GM12864 (cell line): ENCODE data around the gene TOMM20.
A peak's percentile ranks its signal among the peaks of the same experiment; 100 is the strongest.

Experiments
- DNase-seq: peaks from one replicate; pipeline ENCODE4 v3.0.0-alpha.2; 2011; ENCODE audit warnings: low read depth
- H3K4me3 ChIP-seq: 2 replicates; pipeline ENCODE4 v1.5.1; 2011; ENCODE audit warnings: mild to moderate bottlenecking, low read depth, low read length, control low read depth
- CTCF ChIP-seq: IDR thresholded peaks from 2 replicates; pipeline ENCODE4 v1.5.1; 2011; ENCODE audit warnings: low read depth, mild to moderate bottlenecking, moderate library complexity, low read length, control low read depth, inconsistent platforms; ENCODE audit errors: missing control alignments

Gene TOMM20

GRCh38 chr1:235136111-235136510 lies 7.5 kb upstream of the TOMM20 start:
- DNase-seq, result no peak
- TF ChIP-seq CTCF, result no peak

GRCh38 chr1:235134171-235134570 lies 5.5 kb upstream of the TOMM20 start:
- TF ChIP-seq CTCF, result no peak
- no peak overlapping the region for H3K4me3 ChIP-seq
- DNase-seq, result no peak

More at GRCh38 chr1:235136111-235136510, 7.5 kb upstream of the TOMM20 start:
- no peak overlapping the region for H3K4me3 ChIP-seq

GRCh38 chr1:235133086-235133485 lies 4.4 kb upstream of the TOMM20 start:
- H3K4me3 ChIP-seq, result no peak overlapping the region
- no peak for TF ChIP-seq CTCF
- DNase-seq, result no peak

GRCh38 chr1:235131961-235132360 lies 3.3 kb upstream of the TOMM20 start:
- H3K4me3 ChIP-seq, result no peak overlapping the region
- no peak for DNase-seq
- no peak for TF ChIP-seq CTCF

- DNase-seq, result no peak
- H3K4me3 ChIP-seq, result no peak overlapping the region
- no peak for TF ChIP-seq CTCF
Measured at GRCh38 chr1:235130766-235131270, 2.2 kb upstream of the TOMM20 start.

GRCh38 chr1:235129774-235130570 lies 1.3 kb upstream of the TOMM20 start:
- no peak overlapping the region for H3K4me3 ChIP-seq
- TF ChIP-seq CTCF, result no peak
- no peak for DNase-seq

- no peak for DNase-seq
- TF ChIP-seq CTCF, result no peak
- peak overlapping the region; percentile 83 for H3K4me3 ChIP-seq
Measured at GRCh38 chr1:235127732-235128455, 743 bp downstream of the TOMM20 start.
